Muscle of leg (tissue), 11 donors: ENCODE measurements around the gene KLK3. TPM values are rescaled to one million over a fixed set of nuclear protein-coding genes. Genes with fewer than 3 reads are reported as not detected.

Experiments
- DNase-seq: peaks from one replicate; pipeline ENCODE4 v3.0.0; 2013
- H3K27ac ChIP-seq: one replicate; pipeline ENCODE4 v1.5.1; 2013; ENCODE audit warnings: mild to moderate bottlenecking, low read length, control low read depth
- H3K27me3 ChIP-seq: one replicate; pipeline ENCODE4 v1.6.1; 2013; ENCODE audit warnings: low read length; ENCODE audit not compliant: control insufficient read depth, insufficient read depth
- H3K36me3 ChIP-seq: one replicate; pipeline ENCODE4 v1.6.1; 2013; ENCODE audit warnings: low read length; ENCODE audit not compliant: control insufficient read depth, insufficient read depth
- H3K4me1 ChIP-seq: one replicate; pipeline ENCODE4 v1.6.1; 2013; ENCODE audit warnings: low read length; ENCODE audit not compliant: control insufficient read depth, insufficient read depth
- H3K4me3 ChIP-seq: one replicate; pipeline ENCODE4 v1.5.1; 2013; ENCODE audit warnings: low read length, control low read depth
- H3K9me3 ChIP-seq: replicated peaks from 2 replicates; pipeline ENCODE4 v1.6.1; 2013; ENCODE audit warnings: low read depth, low read length; ENCODE audit not compliant: control insufficient read depth
- WGBS: methylation state at CpG from one replicate; pipeline ENCODE4 v1.1.5; 2013; ENCODE audit warnings: missing lambda C conversion rate; ENCODE audit not compliant: insufficient coverage; 5-methylcytosine and 5-hydroxymethylcytosine counted together
- polyA plus RNA-seq, 8 donors: library from polyadenylated mRNA; unstranded; fragments of 120-200 nt; gene quantifications; one replicate each; pipeline versions ENCODE4 v1.2.1 to v1.2.3, GENCODE V29; 2013; ENCODE audit warnings: inconsistent platforms in 1 of 8, low replicate concordance in 1 of 8; ENCODE audit not compliant: insufficient read length in 8 of 8, insufficient read depth in 1 of 8
- total RNA-seq: library from RNA; stranded (reverse); fragments of 120-200 nt; gene quantifications from one replicate; pipeline ENCODE4 v1.2.4, GENCODE V29; 2013

KLK3 gene
- total and polyA plus RNA-seq, 9 donors = not detected

DNA sequence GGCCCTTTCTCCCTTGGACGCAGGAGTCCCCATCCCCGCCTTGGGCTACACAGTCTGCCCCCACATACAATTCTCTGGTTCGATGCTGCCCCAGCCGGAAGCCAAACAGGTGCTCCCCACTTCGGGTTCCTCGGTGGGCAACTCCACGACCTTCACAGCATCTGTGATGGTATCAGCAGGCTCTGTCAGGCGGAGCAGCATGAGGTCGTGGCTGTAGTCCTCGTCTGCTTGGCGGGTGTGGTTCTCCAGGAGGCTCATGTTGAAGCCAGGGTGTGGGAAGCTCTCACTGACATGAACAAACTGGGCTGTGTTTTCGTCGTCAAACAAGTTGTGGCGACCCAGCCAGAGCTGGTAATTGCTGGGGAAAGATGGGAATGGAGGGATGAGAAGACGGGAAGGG, 34.6 kb upstream of the KLK3 start:
- 16% methylated on average over 10 of the region's 15 CpGs for WGBS

GRCh38 chr19:50820549-50821247, 34.0 kb upstream of the KLK3 start:
- no peak overlapping the region for H3K27ac ChIP-seq
- DNase-seq = no peak
- peaks cover 13% of the 10 kb centered on the region for H3K4me1 ChIP-seq
- peaks cover 63% of the 10 kb centered on the region for H3K27me3 ChIP-seq
- H3K36me3 ChIP-seq = no peaks in the 10 kb centered on the region
- H3K9me3 ChIP-seq = no peaks in the 10 kb centered on the region
- WGBS = 13% methylated on average over 7 of the region's 21 CpGs
- H3K4me3 ChIP-seq = no peak overlapping the region

More for the DNA sequence above, 34.6 kb upstream of the KLK3 start:
- Histone ChIP-seq H3K27me3 (peaks cover 69% of the 10 kb centered on the region), H3K9me3 (no peaks in the 10 kb centered on the region), H3K36me3 (no peaks in the 10 kb centered on the region), H3K4me1 (peaks cover 13% of the 10 kb centered on the region), H3K27ac (no peak overlapping the region), H3K4me3 (no peak overlapping the region)
- DNase-seq = no peak

- H3K36me3 ChIP-seq = no peaks in the 10 kb centered on the region
- H3K4me1 ChIP-seq = peaks cover 13% of the 10 kb centered on the region
- peaks cover 61% of the 10 kb centered on the region for H3K27me3 ChIP-seq
- 62% methylated on average over 4 of the region's 4 CpGs for WGBS
- H3K4me3 ChIP-seq = no peak overlapping the region
- DNase-seq = no peak
- H3K27ac ChIP-seq = no peak overlapping the region
- H3K9me3 ChIP-seq = no peaks in the 10 kb centered on the region
These were observed 33.5 kb upstream of the KLK3 start for GRCh38 chr19:50821248-50821612.

GRCh38 chr19:50821622-50822021, 33.1 kb upstream of the KLK3 start:
- Histone ChIP-seq H3K4me1 (peaks cover 13% of the 10 kb centered on the region), H3K9me3 (no peaks in the 10 kb centered on the region), H3K27ac (no peak overlapping the region), H3K4me3 (no peak overlapping the region), H3K36me3 (no peaks in the 10 kb centered on the region), H3K27me3 (peaks cover 61% of the 10 kb centered on the region)
- WGBS = 59% methylated on average over 4 of the region's 8 CpGs
- DNase-seq = no peak

- no peaks in the 10 kb centered on the region for H3K36me3 ChIP-seq
- no peaks in the 10 kb centered on the region for H3K9me3 ChIP-seq
- peaks cover 13% of the 10 kb centered on the region for H3K4me1 ChIP-seq
- no peak overlapping the region for H3K27ac ChIP-seq
- no peak overlapping the region for H3K4me3 ChIP-seq
- no peak for DNase-seq
- 63% methylated on average over 7 of the region's 7 CpGs for WGBS
- H3K27me3 ChIP-seq = peaks cover 54% of the 10 kb centered on the region
These were observed 32.0 kb upstream of the KLK3 start for GRCh38 chr19:50822661-50823208.

- no peaks in the 10 kb centered on the region for H3K9me3 ChIP-seq
- H3K27ac ChIP-seq = no peak within 1 kb of the TSS
- H3K36me3 ChIP-seq = no peaks in the 10 kb centered on the region
- no peak within 1 kb of the TSS for H3K4me3 ChIP-seq
- WGBS = 79% methylated on average over 6 of the region's 14 CpGs
- no peak for DNase-seq
- H3K4me1 ChIP-seq = peaks cover 8% of the 10 kb centered on the region
- peaks cover 46% of the 10 kb centered on the region for H3K27me3 ChIP-seq
These were observed 31.2 kb upstream of the KLK3 start, which contains the start of gene KLK1 for GRCh38 chr19:50823389-50824042. Gene KLK1 (minus strand): TSS chr19:50823787. CDS start chr19:50823748, 39 bp downstream.

GRCh38 chr19:50826492-50827240, 28.0 kb upstream of the KLK3 start:
- WGBS = 72% methylated on average over 41 of the region's 43 CpGs
- Histone ChIP-seq H3K4me1 (peaks cover 2% of the 10 kb centered on the region), H3K27me3 (peaks cover 17% of the 10 kb centered on the region), H3K36me3 (no peaks in the 10 kb centered on the region), H3K9me3 (no peaks in the 10 kb centered on the region), H3K4me3 (no peak overlapping the region), H3K27ac (no peak overlapping the region)
- no peak for DNase-seq

DNA sequence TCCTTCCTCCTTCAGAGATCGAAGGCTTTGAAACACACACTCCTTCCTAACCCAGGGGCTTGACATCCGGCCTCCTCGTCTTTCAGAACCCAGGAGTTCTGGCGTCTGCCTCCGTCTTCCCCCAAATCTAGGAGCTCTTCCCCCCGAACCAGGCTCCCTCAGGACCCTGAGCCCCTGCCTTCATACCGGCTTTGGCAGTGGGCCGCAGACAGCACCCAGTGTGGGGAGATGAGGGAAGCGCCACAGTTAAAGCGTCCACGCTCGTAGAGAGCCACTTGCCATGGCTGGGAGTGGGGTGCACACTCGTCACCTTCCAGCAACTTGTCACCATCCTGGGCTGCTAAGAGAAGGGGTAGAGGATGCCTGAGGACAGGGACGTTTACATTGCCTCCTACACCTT, 27.2 kb upstream of the KLK3 start:
- no peak for DNase-seq
- WGBS = 86% methylated on average over 3 of the region's 14 CpGs
- no peaks in the 10 kb centered on the region for H3K36me3 ChIP-seq
- H3K4me1 ChIP-seq = peaks cover 2% of the 10 kb centered on the region
- no peak overlapping the region for H3K27ac ChIP-seq
- H3K27me3 ChIP-seq = peaks cover 9% of the 10 kb centered on the region
- no peak overlapping the region for H3K4me3 ChIP-seq
- H3K9me3 ChIP-seq = no peaks in the 10 kb centered on the region

DNA sequence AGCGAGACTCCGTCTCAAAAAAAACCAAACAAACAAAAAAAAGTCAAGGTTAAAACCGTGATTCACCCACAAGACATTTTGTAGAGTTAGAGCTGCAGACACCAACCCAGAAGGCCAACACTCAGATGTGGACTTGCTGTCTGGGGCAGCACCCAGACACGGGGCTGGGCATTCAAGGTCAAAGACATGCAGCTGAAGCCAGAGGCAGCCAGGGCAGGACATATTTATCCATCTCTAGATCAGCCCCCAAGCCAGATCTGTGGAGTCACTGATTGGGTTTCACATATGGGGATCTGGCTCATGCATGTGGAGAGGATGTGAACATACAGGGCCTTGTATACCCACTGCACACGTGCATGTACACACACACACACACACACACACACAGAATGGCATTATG, 24.9 kb upstream of the KLK3 start:
- H3K27ac ChIP-seq = no peak overlapping the region
- no peak for DNase-seq
- no peaks in the 10 kb centered on the region for H3K4me1 ChIP-seq
- H3K9me3 ChIP-seq = no peaks in the 10 kb centered on the region
- H3K4me3 ChIP-seq = no peak overlapping the region
- no peaks in the 10 kb centered on the region for H3K36me3 ChIP-seq
- H3K27me3 ChIP-seq = peaks cover 8% of the 10 kb centered on the region
- WGBS = 89% methylated on average over 3 of the region's 5 CpGs
